ENCODE measurements around the gene PPP2R1A.

PPP2R1A gene

GRCh38 chr19:52189735-52190486 is at the start of gene PPP2R1A:
Gene PPP2R1A, plus strand, starts transcription at chr19:52190052. Its CDS starts 45 bp downstream, at chr19:52190097.
- peak; percentile 100 for DNase-seq (ENCODE audit: low read depth in 2 of 2)

- no peak for DNase-seq (ENCODE audit: low read depth in 2 of 2)
Measured at GRCh38 chr19:52141203-52141602, 48.6 kb upstream of the PPP2R1A start.

GRCh38 chr19:52142001-52142595 is 47.8 kb upstream of the PPP2R1A start:
- no peak for DNase-seq (ENCODE audit: low read depth in 2 of 2)

GRCh38 chr19:52148256-52148655 is 41.6 kb upstream of the PPP2R1A start:
- no peak for DNase-seq (ENCODE audit: low read depth in 2 of 2)

GRCh38 chr19:52155596-52156359 is 34.1 kb upstream of the PPP2R1A start:
- DNase-seq (ENCODE audit: low read depth in 2 of 2) = no peak

- DNase-seq (ENCODE audit: low read depth in 2 of 2) = no peak
Measured at GRCh38 chr19:52170304-52170703, 19.5 kb upstream of the PPP2R1A start.

- DNase-seq (ENCODE audit: low read depth in 2 of 2) = no peak
Measured at GRCh38 chr19:52170863-52171320, 19.0 kb upstream of the PPP2R1A start.

GRCh38 chr19:52171321-52172169 is 18.3 kb upstream of the PPP2R1A start, which contains the start of gene ZNF836:
Gene ZNF836, minus strand, starts transcription at chr19:52171621. Its CDS starts 3,549 bp downstream, at chr19:52168072.
- DNase-seq (ENCODE audit: low read depth in 2 of 2) = peak in 1 of 2 experiments; percentile 26

- no peak for DNase-seq (ENCODE audit: low read depth in 2 of 2)
Measured at GRCh38 chr19:52172347-52172746, 17.5 kb upstream of the PPP2R1A start.

GRCh38 chr19:52176574-52176973 is 13.3 kb upstream of the PPP2R1A start:
- DNase-seq (ENCODE audit: low read depth in 2 of 2) = no peak

- no peak for DNase-seq (ENCODE audit: low read depth in 2 of 2)
Measured at GRCh38 chr19:52187407-52187806, 2.4 kb upstream of the PPP2R1A start.

GRCh38 chr19:52188822-52189734 is 774 bp upstream of the PPP2R1A start:
- no peak for DNase-seq (ENCODE audit: low read depth in 2 of 2)

- DNase-seq (ENCODE audit: low read depth in 2 of 2) = no peak
Measured at GRCh38 chr19:52190487-52191293, 838 bp downstream of the PPP2R1A start.

GRCh38 chr19:52191389-52191788 is 1.5 kb downstream of the PPP2R1A start:
- DNase-seq (ENCODE audit: low read depth in 2 of 2) = no peak

- DNase-seq (ENCODE audit: low read depth in 2 of 2) = no peak
Measured at GRCh38 chr19:52191951-52192350, 2.1 kb downstream of the PPP2R1A start.

GRCh38 chr19:52196256-52196967 is 6.6 kb downstream of the PPP2R1A start:
- no peak for DNase-seq (ENCODE audit: low read depth in 2 of 2)

GRCh38 chr19:52197964-52198363 is 8.1 kb downstream of the PPP2R1A start:
- DNase-seq (ENCODE audit: low read depth in 2 of 2) = no peak

GRCh38 chr19:52198678-52199077 is 8.8 kb downstream of the PPP2R1A start:
- DNase-seq (ENCODE audit: low read depth in 2 of 2) = no peak

- peak; percentile 31 to 44 for DNase-seq (ENCODE audit: low read depth in 2 of 2)
Measured at GRCh38 chr19:52200044-52200443, 10.2 kb downstream of the PPP2R1A start.

Measured in fibroblast of skin of left quadriceps (primary cell).